RWPE1 (cell line): Measurements from ENCODE around the gene LMX1A.

Experiments used
- CTCF ChIA-PET: fragments of 350-600 bp; sonication (Branson Sonifier 250); formaldehyde crosslinking; extraction: SDS; loops from one replicate; lab custom pipeline; 2021; lab: Yijun Ruan, JAX
- POLR2A ChIA-PET: fragments of 400-600 bp; formaldehyde crosslinking; extraction: SDS; loops from one replicate; lab custom pipeline; 2020; ENCODE audit warnings: antibody characterized with exemption; ENCODE audit not compliant: low non-redundant PET; lab: Yijun Ruan, JAX
- DNase-seq: peaks from one replicate; pipeline ENCODE4 v3.0.0; 2012; ENCODE audit warnings: low spot score
- H3K27ac ChIP-seq: fragments of 450-650 bp; 2 replicates; pipeline ENCODE4 v1.5.1; 2017
- CTCF ChIP-seq: fragments of 450-650 bp; conservative IDR thresholded peaks from 2 replicates; pipeline ENCODE4 v1.5.1; 2017; ENCODE audit warnings: low read depth, mild to moderate bottlenecking

LMX1A gene

GRCh38 chr1:165235777-165236291 is 120.7 kb downstream of the LMX1A start:
- ChIA-PET CTCF (interaction anchor here (0.6 kb wide), 1 partner anchor 92 kb away, joined by 3 read pairs; no protein-coding TSS in a partner anchor), POLR2A (no interaction called here)
- no peak overlapping the region for H3K27ac ChIP-seq
- TF ChIP-seq CTCF: no peak
- no peak for DNase-seq

GRCh38 chr1:165235155-165235776 is 121.2 kb downstream of the LMX1A start:
- TF ChIP-seq CTCF: no peak
- H3K27ac ChIP-seq: no peak overlapping the region
- POLR2A ChIA-PET: no interaction called here
- DNase-seq: no peak
- CTCF ChIA-PET: interaction anchor here (0.6 kb wide), 2 partner anchors 18 to 92 kb away, joined by 3 read pairs; no protein-coding TSS in a partner anchor

GRCh38 chr1:165234149-165234548 is 122.4 kb downstream of the LMX1A start:
- ChIA-PET CTCF (no interaction called here), POLR2A (no interaction called here)
- TF ChIP-seq CTCF: no peak
- no peak for DNase-seq
- no peak overlapping the region for H3K27ac ChIP-seq

GRCh38 chr1:165228676-165229075 is 127.8 kb downstream of the LMX1A start:
- CTCF ChIA-PET: no interaction called here
- no peak overlapping the region for H3K27ac ChIP-seq
- no peak for TF ChIP-seq CTCF
- no peak for DNase-seq
- POLR2A ChIA-PET: no interaction called here

GRCh38 chr1:165228111-165228655 is 128.3 kb downstream of the LMX1A start:
- ChIA-PET POLR2A (no interaction called here), CTCF (no interaction called here)
- no peak for DNase-seq
- no peak for TF ChIP-seq CTCF
- H3K27ac ChIP-seq: no peak overlapping the region

GRCh38 chr1:165226326-165226725 is 130.2 kb downstream of the LMX1A start:
- no peak for DNase-seq
- ChIA-PET POLR2A (no interaction called here), CTCF (no interaction called here)
- TF ChIP-seq CTCF: no peak
- H3K27ac ChIP-seq: no peak overlapping the region
